HFF-Myc (cell line): ENCODE data around the gene LAMB4.

Experiments
- DNase-seq: peaks from one replicate; pipeline ENCODE4 v3.0.0-alpha.2; 2011; ENCODE audit warnings: low read depth; ENCODE audit errors: extremely low read depth
- H3K4me3 ChIP-seq: replicated peaks from 2 replicates; pipeline ENCODE4 v1.5.1; 2011; ENCODE audit warnings: low read depth, mild to moderate bottlenecking, control low read depth, low read length
- TF ChIP-seq, protein P1 (sequence below): IDR thresholded peaks from 2 replicates; pipeline ENCODE4 v1.5.1; 2012; ENCODE audit warnings: mild to moderate bottlenecking, low read depth, low read length, control low read depth; ENCODE audit errors: missing control alignments

The LAMB4 gene

DNA sequence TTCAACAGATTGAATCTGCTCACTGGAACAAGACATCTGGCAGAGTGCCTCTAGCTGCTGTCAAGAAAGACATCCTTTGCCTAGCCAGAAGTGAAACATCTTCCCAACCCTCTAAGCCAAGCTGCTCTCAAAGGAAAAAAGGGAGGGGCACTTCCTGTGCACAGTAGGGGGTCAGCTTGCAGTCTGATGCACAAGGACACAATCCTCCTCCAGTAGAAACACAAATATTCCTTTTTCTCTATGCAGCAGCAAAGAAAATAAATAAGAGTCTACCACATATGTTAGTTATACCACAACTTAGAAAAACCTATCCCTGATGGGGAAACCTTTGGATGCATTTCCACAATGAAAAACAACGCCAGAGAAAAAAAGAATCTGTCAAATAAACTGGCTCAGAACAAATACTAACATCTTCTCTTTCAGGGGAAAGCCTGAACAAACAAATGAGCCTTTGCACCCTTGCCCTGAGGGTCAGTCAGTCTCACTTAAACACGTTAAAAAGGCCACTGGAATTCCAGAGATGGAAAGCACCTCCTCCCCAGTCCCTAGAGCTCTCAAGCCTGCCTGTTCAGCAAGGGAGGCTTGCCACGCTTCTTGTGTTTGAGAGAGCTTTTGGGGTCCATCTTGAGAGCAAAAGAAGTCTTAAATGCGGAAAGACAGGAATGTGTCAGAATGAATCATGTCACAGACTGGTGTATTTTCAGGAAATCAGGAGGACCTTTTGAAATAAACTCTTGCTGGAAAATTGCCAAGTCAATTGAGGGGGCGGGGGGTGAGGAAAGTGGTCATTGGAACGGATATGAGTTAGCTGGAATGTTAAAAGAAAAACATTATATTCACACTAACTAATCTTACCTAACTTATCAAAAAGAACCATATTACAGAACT lies 134.7 kb downstream of the LAMB4 start:
- DNase-seq, result peak; percentile 77
- TF ChIP-seq, protein P1, sequence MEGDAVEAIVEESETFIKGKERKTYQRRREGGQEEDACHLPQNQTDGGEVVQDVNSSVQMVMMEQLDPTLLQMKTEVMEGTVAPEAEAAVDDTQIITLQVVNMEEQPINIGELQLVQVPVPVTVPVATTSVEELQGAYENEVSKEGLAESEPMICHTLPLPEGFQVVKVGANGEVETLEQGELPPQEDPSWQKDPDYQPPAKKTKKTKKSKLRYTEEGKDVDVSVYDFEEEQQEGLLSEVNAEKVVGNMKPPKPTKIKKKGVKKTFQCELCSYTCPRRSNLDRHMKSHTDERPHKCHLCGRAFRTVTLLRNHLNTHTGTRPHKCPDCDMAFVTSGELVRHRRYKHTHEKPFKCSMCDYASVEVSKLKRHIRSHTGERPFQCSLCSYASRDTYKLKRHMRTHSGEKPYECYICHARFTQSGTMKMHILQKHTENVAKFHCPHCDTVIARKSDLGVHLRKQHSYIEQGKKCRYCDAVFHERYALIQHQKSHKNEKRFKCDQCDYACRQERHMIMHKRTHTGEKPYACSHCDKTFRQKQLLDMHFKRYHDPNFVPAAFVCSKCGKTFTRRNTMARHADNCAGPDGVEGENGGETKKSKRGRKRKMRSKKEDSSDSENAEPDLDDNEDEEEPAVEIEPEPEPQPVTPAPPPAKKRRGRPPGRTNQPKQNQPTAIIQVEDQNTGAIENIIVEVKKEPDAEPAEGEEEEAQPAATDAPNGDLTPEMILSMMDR, result no peak
- H3K4me3 ChIP-seq, result 0 out of 2 replicates have a peak overlapping the region, but pooled peaks have one; percentile 3

GRCh38 chr7:107994421-107995030 lies 135.6 kb downstream of the LAMB4 start:
- TF ChIP-seq, protein P1, result no peak
- H3K4me3 ChIP-seq, result no peak overlapping the region
- DNase-seq, result no peak

DNA sequence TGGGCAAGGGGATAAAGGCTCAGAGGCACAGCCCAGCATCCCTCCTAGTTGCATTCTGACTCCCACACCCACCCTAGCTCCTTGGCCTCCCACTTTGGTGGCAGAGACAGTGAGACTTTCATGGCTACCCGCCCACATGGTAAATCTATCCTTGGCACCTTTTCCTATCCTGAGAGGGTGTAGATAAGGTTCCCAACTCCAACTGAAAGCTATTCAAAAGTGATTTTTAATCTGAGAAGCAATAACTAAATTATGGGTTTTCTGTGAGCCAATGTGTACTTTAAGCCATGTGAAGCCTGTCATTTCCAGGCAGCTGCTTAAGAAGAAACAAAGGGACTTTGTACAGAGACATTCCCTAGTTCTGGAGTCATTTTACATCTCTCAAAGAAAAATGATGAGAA lies 136.3 kb downstream of the LAMB4 start:
- no peak for DNase-seq
- H3K4me3 ChIP-seq, result no peak overlapping the region
- TF ChIP-seq, protein P1, result no peak

GRCh38 chr7:107989618-107990373 lies 140.4 kb downstream of the LAMB4 start:
- no peak for DNase-seq
- H3K4me3 ChIP-seq, result no peak overlapping the region
- TF ChIP-seq, protein P1, result no peak

DNA sequence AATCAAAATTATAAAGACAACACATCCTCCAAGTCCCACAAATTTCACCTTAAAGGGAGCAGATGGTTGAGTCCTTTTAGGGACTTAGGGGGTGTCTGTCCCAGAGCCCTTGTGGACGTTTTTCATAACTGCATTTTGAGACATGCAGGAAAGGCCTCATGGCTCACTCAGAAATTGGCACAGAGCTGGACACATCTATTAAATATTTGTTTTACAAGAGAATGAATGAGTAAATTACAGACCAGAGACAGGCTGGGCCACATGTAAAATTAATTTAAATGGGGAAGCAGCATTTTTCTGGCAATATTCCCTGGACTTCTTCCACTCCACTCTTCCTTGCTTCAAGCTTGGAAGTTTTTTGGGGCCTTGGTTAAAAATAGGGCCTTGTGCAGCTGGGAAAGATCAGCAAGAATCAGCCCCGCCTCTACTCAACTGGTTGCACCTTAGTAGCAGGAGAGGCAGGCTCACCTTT lies 147.2 kb downstream of the LAMB4 start:
- DNase-seq, result no peak
- H3K4me3 ChIP-seq, result no peak overlapping the region
- TF ChIP-seq, protein P1, result peak; percentile 23

DNA sequence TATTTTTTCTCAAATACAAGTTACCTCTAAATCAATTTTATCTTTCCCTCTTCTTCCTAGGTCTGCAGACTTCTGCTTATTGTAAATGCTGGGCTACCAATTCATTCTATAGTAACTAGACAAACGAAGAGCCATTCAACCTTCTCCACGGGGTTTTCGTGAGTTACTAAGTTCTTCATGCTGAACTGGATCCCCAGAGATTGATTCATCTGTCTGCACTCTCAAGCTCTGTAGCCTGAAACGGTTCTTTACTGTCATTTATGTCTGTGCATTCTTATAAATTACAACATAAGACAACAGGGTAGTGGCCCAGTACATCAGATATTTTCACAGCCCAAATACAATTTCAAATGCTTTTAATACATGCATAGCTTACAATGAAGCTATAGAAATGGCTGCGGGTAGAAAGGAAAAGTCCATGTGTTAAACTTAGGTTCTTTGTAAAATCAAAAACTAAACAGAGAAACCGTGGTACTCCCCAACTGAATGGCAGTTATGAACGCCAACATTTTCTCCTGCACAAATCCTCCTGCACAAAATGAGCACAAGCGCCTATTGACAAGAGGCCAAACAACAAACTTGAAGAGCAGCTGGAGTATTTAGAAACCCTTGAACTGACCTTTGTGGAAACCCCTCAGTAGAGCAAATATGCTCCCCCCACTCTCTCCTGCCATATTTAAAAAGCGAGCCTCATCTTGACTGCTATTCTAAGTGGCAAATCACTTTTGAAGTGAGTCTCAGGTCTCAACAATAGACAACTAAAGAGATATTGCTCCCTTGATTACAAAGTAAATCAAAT lies 147.9 kb downstream of the LAMB4 start:
- TF ChIP-seq, protein P1, result no peak
- H3K4me3 ChIP-seq, result no peak overlapping the region
- DNase-seq, result no peak
